Endothelial cell of umbilical vein (primary cell): ENCODE results near the gene RELN. TPM values are rescaled to one million over a fixed set of nuclear protein-coding genes. Genes with fewer than 3 reads are reported as not detected.
"Not testable (repeated sequence)": the region's sequence is repeated elsewhere in the genome, so short reads cannot be mapped to it uniquely, and the experiment has no call there.

ENCODE experiments used
- BruUV-seq: library from RNA; stranded (reverse); fragments of 400-500 nt; replicated peaks from 2 replicates; lab custom pipeline; 2021; lab: Mats Ljungman, UMichigan
- CTCF ChIA-PET: fragments of 300-600, 350-600 bp; sonication (Branson Sonifier 250); formaldehyde crosslinking; loops from one replicate; lab custom pipeline; 2021; ENCODE audit warnings: antibody characterized with exemption, inconsistent platforms; lab: Charles Lee
- POLR2A ChIA-PET: fragments of 300-600, 350-600 bp; sonication (Branson Sonifier 250); formaldehyde crosslinking; loops from one replicate; lab custom pipeline; 2021; ENCODE audit warnings: antibody characterized with exemption, inconsistent platforms; lab: Charles Lee
- DNase-seq: peaks from one replicate; pipeline ENCODE4 v3.0.0-alpha.2; 2011; ENCODE audit warnings: low read depth, low spot score
- FAIRE-seq: peaks from 2 replicates; lab custom pipeline; 2011; peaks lifted over from hg19 to GRCh38; lab: Jason Lieb, UNC
- H2AFZ ChIP-seq: 2 replicates; pipeline ENCODE4 v1.6.0; 2012; ENCODE audit warnings: low read depth, low read length, control low read depth, inconsistent platforms
- H3K27ac ChIP-seq: 2 replicates; pipeline ENCODE4 v1.5.1; 2011; ENCODE audit warnings: low read depth, mild to moderate bottlenecking, control low read depth, low read length, moderate library complexity; ENCODE audit not compliant: insufficient read depth
- H3K27me3 ChIP-seq, 2 experiments: 2 replicates each; pipeline versions ENCODE4 v1.6.0 to v1.6.1; 2011; ENCODE audit warnings: low read length in 2 of 2, mixed read lengths in 1 of 2; ENCODE audit not compliant: control insufficient read depth in 2 of 2, insufficient read depth in 2 of 2
- H3K36me3 ChIP-seq, 2 experiments: 2 replicates in 1 of 2; 3 replicates in 1 of 2; pipeline ENCODE4 v1.5.1; 2011; ENCODE audit warnings: low read length in 2 of 2, mild to moderate bottlenecking in 1 of 2, moderate library complexity in 1 of 2; ENCODE audit not compliant: control insufficient read depth in 2 of 2, insufficient read depth in 2 of 2; ENCODE audit errors: extremely low read depth in 1 of 2
- H3K4me1 ChIP-seq: 3 replicates; pipeline ENCODE4 v1.5.1; 2011; ENCODE audit warnings: mild to moderate bottlenecking, low read length; ENCODE audit not compliant: control insufficient read depth, insufficient read depth; ENCODE audit errors: extremely low read depth
- H3K4me2 ChIP-seq: 2 replicates; pipeline ENCODE4 v1.6.1; 2011; ENCODE audit warnings: low read length, control low read depth, mixed read lengths; ENCODE audit not compliant: insufficient read depth
- H3K4me3 ChIP-seq, 3 experiments: fragments of 200-600 bp in 1 of 3; sonication (generic), shearing (Covaris generic) in 1 of 3; replicated peaks in 1 of 3; 2 replicates each; pipeline ENCODE4 v1.5.1; 2011 to 2016; ENCODE audit warnings: control low read depth in 3 of 3, low read length in 3 of 3, mild to moderate bottlenecking in 2 of 3, inconsistent platforms in 1 of 3, low read depth in 1 of 3, moderate library complexity in 1 of 3; ENCODE audit not compliant: insufficient read depth in 1 of 3
- H3K79me2 ChIP-seq: 2 replicates; pipeline ENCODE4 v1.6.0; 2012; ENCODE audit warnings: low read length, inconsistent platforms; ENCODE audit not compliant: control insufficient read depth, insufficient read depth
- H3K9ac ChIP-seq: replicated peaks from 2 replicates; pipeline ENCODE3; 2011; ENCODE audit warnings: low read length, control low read depth; ENCODE audit not compliant: insufficient read depth; ENCODE audit errors: extremely low read depth
- H3K9me1 ChIP-seq: replicated peaks from 3 replicates; pipeline ENCODE4 v1.6.0; 2011; ENCODE audit warnings: mild to moderate bottlenecking, low read length; ENCODE audit not compliant: control insufficient read depth, insufficient read depth; ENCODE audit errors: extremely low read depth
- H3K9me3 ChIP-seq: replicated peaks from 2 replicates; pipeline ENCODE4 v1.5.1; 2012; ENCODE audit warnings: low read length, inconsistent platforms; ENCODE audit not compliant: control insufficient read depth, insufficient read depth
- H4K20me1 ChIP-seq: replicated peaks from 2 replicates; pipeline ENCODE3; 2011; ENCODE audit warnings: mild to moderate bottlenecking, low read length; ENCODE audit not compliant: control insufficient read depth, insufficient read depth; ENCODE audit errors: extremely low read depth
- EZH2 ChIP-seq: IDR thresholded peaks from 2 replicates; pipeline ENCODE4 v1.6.1; 2012; ENCODE audit warnings: borderline replicate concordance, low read depth, mild to moderate bottlenecking, moderate library complexity, low read length, inconsistent platforms; ENCODE audit not compliant: severe bottlenecking
- FOS ChIP-seq: IDR thresholded peaks from 2 replicates; pipeline ENCODE4 v1.6.1; 2011; ENCODE audit warnings: mild to moderate bottlenecking, low read length, moderate library complexity, borderline replicate concordance; ENCODE audit not compliant: insufficient read depth
- GATA2 ChIP-seq: IDR thresholded peaks from 2 replicates; pipeline ENCODE4 v1.7.0; 2011; ENCODE audit warnings: low read depth, mild to moderate bottlenecking, moderate library complexity, mixed read lengths, low read length; ENCODE audit not compliant: insufficient read length, insufficient read depth
- JUN ChIP-seq: IDR thresholded peaks from 2 replicates; pipeline ENCODE4 v1.6.1; 2011; ENCODE audit warnings: borderline replicate concordance, low read depth; ENCODE audit not compliant: insufficient read length, insufficient read depth
- MYC ChIP-seq: IDR thresholded peaks from one replicate; pipeline ENCODE4 v1.6.1; 2011; ENCODE audit warnings: mild to moderate bottlenecking, low read depth, low read length
- POLR2A ChIP-seq: IDR thresholded peaks from 2 replicates; pipeline ENCODE4 v1.6.1; 2012; ENCODE audit warnings: low read depth, mild to moderate bottlenecking, control low read depth, low read length
- POLR2AphosphoS5 ChIP-seq: IDR thresholded peaks from 2 replicates; pipeline ENCODE4 v1.6.1; 2012; ENCODE audit warnings: low read depth, mild to moderate bottlenecking, control low read depth, low read length, moderate library complexity; ENCODE audit not compliant: insufficient read depth
- dilution Hi-C: fragments of 300-500 bp; cut with MboI; formaldehyde crosslinking; loops from one replicate; pipeline ENCODE4 v1.15.0; 2019; ENCODE audit warnings: low sequenced_read_pairs; ENCODE audit not compliant: extremely low pct_ligation_motif_present
- intact Hi-C: fragments of 100-400 bp; cut with micrococcal nuclease; formaldehyde crosslinking; loops from one replicate; pipeline ENCODE4 v1.10.0; 2022
- polyA plus RNA-seq, 4 experiments: library from polyadenylated mRNA; depleted of rRNA in 3 of 4; stranded (reverse) in 3 of 4; unstranded in 1 of 4; fragments of >200 nt; gene quantifications; 2 replicates each; pipeline versions ENCODE4 v1.2.1 to v1.2.3, GENCODE V29; 2011 to 2012; ENCODE audit warnings: missing spikeins in 1 of 4
- total RNA-seq: library from RNA; stranded (reverse); gene quantifications from 2 replicates; pipeline ENCODE4 v1.2.3, GENCODE V29; 2021
- TF ChIP-seq, protein P1 (sequence below): IDR thresholded peaks from 2 replicates; pipeline ENCODE4 v1.6.1; 2011; ENCODE audit not compliant: insufficient read depth, insufficient read length
- TF ChIP-seq, protein P2 (sequence below), 2 donors: IDR thresholded peaks; 1 replicate in 1 of 2; 2 replicates in 1 of 2; pipeline ENCODE4 v1.5.1; 2011; ENCODE audit warnings: low read length in 2 of 2, mild to moderate bottlenecking in 2 of 2, moderate library complexity in 2 of 2, control low read depth in 1 of 2, inconsistent platforms in 1 of 2, low read depth in 1 of 2; ENCODE audit not compliant: insufficient read depth in 1 of 2; ENCODE audit errors: extremely low read depth in 1 of 2

Gene RELN
- total and polyA plus RNA-seq, 2 donors (not counting 3 experiments of a cell fraction or from before 2014, with no cell fraction given) = 0.15 to 0.22 TPM

DNA sequence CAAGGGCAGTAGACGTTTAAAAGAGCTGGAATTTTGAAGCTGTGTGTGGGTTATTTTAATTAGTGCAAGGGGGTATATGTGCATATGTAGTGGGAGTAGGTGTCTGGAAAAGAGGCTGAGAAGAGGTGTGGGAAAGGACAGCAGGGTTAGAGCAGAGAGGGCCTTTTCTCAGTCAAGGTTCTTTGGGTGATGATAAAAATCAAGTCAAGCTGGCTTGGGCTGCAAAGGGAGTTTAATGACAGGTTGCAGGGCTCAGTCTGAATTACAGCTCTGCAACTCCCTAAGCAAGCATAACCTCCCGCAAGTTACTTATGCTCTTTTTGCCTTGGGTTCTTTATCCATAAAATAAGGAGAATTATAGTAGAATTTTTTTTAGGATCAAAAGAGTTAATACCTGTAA, 83.5 kb downstream of the RELN start:
- BruUV-seq = no TSS peak
- Histone ChIP-seq H3K9ac (no peak overlapping the region), H3K4me2 (no peak overlapping the region), H3K36me3 (no peaks in the 10 kb centered on the region), H3K9me3 (no peaks in the 10 kb centered on the region), H3K9me1 (no peaks in the 10 kb centered on the region), H3K27me3 (peaks cover 0 to 3% of the 10 kb centered on the region in 2 experiments), H3K79me2 (no peaks in the 10 kb centered on the region), H4K20me1 (no peaks in the 10 kb centered on the region), H3K4me1 (no peaks in the 10 kb centered on the region), H2AFZ (no peak overlapping the region), H3K4me3 (no peak overlapping the region), H3K27ac (no peak overlapping the region)
- dilution Hi-C loops (no loop called here), intact Hi-C loops (no loop called here)
- ChIA-PET CTCF (interaction anchor here (1.2 kb wide), 1 partner anchor 356 kb away, joined by 3 read pairs; no protein-coding TSS in a partner anchor), POLR2A (no interaction called here)
- DNase-seq (no peak), FAIRE-seq (no peak)
- no peak for TF ChIP-seq EZH2
- TF ChIP-seq MYC = no peak
- no peak for TF ChIP-seq JUN

DNA sequence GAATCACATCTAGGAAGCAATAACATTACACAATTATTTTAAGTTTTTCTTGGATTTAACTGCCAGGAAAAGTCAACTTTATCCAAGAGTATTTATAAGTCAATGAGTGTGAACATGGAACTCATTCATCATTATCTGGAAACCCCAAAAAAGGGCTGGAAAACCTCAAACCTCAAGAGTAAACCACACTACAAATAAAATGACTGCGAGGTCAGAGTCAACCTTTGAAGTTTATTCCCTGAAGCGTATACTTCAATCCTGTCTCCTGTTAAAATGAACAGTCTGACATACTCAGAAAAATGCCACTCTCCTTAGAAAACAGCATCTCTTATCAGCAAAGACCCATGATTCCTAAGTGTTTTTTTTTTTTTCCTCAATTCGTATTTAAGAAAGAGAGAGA, 86.5 kb downstream of the RELN start:
- FAIRE-seq = no peak

DNA sequence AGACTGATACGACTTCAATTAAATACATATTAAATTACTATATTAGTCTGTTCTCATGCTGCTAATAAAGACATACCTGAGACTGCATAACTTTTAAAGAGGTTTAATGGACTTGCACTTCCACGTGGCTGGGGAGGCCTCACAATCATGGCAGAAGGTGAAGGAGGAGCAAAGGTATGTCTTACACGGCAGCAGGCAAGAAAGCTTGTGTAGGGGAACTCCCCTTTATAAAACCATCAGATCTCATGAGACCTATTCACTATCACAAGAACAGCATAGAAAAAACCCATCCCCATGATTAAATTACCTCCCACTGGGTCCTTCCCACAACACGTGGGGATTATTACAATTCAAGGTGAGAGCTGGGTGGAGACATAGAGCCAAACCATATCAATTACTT, 92.6 kb downstream of the RELN start:
- H4K20me1 ChIP-seq, FAIRE-seq, H3K4me3 ChIP-seq, CTCF ChIA-PET, POLR2A ChIA-PET, intact Hi-C loops, H3K9ac ChIP-seq, H3K4me1 ChIP-seq, H3K4me2 ChIP-seq, H3K27ac ChIP-seq, H3K27me3 ChIP-seq, H3K9me1 ChIP-seq, H2AFZ ChIP-seq, BruUV-seq, H3K36me3 ChIP-seq, H3K9me3 ChIP-seq, DNase-seq, H3K79me2 ChIP-seq, dilution Hi-C loops: not testable (repeated sequence)

More for the DNA sequence above, 86.5 kb downstream of the RELN start:
- no peak overlapping the region for H3K4me3 ChIP-seq
- H2AFZ ChIP-seq = no peak overlapping the region
- no peaks in the 10 kb centered on the region for H3K79me2 ChIP-seq
- no peaks in the 10 kb centered on the region for H4K20me1 ChIP-seq
- TF ChIP-seq POLR2A (no peak), JUN (no peak), MYC (no peak), EZH2 (no peak), GATA2 (no peak), FOS (no peak), POLR2AphosphoS5 (no peak)
- TF ChIP-seq, protein P1, sequence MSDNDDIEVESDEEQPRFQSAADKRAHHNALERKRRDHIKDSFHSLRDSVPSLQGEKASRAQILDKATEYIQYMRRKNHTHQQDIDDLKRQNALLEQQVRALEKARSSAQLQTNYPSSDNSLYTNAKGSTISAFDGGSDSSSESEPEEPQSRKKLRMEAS = no peak
- TF ChIP-seq, protein P2, sequence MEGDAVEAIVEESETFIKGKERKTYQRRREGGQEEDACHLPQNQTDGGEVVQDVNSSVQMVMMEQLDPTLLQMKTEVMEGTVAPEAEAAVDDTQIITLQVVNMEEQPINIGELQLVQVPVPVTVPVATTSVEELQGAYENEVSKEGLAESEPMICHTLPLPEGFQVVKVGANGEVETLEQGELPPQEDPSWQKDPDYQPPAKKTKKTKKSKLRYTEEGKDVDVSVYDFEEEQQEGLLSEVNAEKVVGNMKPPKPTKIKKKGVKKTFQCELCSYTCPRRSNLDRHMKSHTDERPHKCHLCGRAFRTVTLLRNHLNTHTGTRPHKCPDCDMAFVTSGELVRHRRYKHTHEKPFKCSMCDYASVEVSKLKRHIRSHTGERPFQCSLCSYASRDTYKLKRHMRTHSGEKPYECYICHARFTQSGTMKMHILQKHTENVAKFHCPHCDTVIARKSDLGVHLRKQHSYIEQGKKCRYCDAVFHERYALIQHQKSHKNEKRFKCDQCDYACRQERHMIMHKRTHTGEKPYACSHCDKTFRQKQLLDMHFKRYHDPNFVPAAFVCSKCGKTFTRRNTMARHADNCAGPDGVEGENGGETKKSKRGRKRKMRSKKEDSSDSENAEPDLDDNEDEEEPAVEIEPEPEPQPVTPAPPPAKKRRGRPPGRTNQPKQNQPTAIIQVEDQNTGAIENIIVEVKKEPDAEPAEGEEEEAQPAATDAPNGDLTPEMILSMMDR (IDR thresholded peaks at IDR 0.05; ENCODE audit: extremely low read depth in 1 of 2, insufficient read depth in 1 of 2, low read depth in 1 of 2, low read length in 2 of 2) = no peak
- dilution Hi-C loops = no loop called here
- BruUV-seq = no TSS peak
- ChIA-PET POLR2A (no interaction called here), CTCF (no interaction called here)
- no peak overlapping the region for H3K27ac ChIP-seq
- no peak overlapping the region for H3K9ac ChIP-seq
- H3K9me1 ChIP-seq = no peaks in the 10 kb centered on the region
- H3K36me3 ChIP-seq = no peaks in the 10 kb centered on the region
- intact Hi-C loops = no loop called here
- no peak overlapping the region for H3K4me2 ChIP-seq
- no peak for DNase-seq
- peaks cover 0 to 3% of the 10 kb centered on the region in 2 experiments for H3K27me3 ChIP-seq
- no peaks in the 10 kb centered on the region for H3K4me1 ChIP-seq
- H3K9me3 ChIP-seq = no peaks in the 10 kb centered on the region
